NCI-H146 (cell line): ENCODE results near the gene PTPRC.

ENCODE experiments used
- DNase-seq: peaks from one replicate; lab custom pipeline; 2025; lab: John Stamatoyannopoulos, UW

PTPRC gene

DNA sequence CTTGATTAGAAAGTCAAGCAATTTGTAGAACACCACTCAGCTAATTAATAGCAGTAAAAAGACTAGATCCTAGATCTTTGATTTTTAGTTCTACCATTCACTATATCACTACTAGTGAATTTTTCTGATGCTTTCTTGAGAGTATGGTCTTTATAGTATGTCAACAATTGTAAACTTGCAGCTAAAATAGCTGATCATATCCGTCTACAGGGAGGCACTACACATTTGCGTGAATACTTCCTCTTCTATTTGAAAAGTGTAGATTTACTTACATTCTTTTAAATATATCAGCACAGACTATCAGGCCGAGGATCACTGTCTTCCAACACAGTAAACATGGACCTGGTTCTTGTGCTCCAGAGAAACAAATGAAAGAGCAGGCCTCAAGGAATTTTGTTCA is 18.6 kb upstream of the PTPRC start:
- DNase-seq: no peak

DNA sequence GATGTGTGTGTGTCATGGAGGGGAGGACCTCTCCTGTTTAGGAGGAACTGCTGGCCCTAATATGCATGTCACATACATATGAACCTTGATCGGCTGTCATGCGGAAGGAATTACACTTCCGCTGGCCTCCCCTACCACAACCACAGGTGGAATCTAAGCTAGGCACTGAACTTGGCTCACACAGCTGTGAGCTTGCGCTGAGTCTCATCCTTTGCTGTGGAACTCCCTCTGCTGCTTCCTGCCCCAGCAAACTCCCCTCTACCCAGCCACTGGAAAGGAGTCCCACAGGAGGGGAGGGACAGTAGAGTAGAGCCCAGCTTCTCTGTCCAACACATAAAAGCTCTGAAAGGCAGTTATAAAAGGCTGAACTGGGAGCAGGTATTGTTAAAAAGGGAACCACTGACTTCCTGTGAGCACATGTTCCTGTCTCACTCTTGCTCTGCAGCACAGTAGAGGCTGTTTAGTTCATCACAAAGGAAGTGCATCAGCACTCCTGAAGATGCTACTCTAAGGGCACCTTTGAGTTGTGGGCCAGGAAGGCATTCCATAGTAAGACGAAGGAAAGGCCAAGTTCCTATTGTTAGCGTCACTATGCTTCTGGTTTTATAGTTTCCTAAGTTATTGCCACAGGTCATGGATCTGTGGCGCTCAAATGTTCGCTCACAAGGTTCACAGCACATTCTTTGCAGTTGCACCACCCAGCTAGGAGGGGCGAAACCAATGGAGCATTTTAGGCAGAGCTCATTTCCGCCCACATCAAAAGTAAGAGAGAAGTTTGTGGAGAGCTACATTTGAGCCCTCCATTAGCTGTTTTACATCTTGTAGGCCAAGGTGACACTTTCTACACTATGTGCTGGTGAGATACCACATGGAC is 17.7 kb upstream of the PTPRC start:
- DNase-seq: no peak

DNA sequence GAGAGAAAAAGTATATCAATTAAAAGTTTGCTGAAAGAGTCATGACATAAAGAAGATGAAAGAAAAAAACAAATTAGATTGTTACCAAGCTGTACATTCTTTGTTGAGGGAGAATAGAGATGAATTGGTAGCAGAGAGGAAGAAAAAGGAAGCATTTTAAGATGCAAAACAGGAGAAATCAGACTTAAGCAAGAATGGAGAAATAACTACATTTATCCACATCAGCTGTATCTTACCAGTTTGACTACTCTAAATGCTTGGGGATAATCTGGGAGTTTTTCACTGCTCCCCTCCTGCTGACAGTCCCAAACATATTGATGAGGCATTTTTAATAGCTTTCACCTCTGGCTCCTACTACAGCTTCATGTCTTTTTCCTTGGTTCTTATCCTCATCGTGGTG is 16.8 kb upstream of the PTPRC start:
- DNase-seq: no peak

DNA sequence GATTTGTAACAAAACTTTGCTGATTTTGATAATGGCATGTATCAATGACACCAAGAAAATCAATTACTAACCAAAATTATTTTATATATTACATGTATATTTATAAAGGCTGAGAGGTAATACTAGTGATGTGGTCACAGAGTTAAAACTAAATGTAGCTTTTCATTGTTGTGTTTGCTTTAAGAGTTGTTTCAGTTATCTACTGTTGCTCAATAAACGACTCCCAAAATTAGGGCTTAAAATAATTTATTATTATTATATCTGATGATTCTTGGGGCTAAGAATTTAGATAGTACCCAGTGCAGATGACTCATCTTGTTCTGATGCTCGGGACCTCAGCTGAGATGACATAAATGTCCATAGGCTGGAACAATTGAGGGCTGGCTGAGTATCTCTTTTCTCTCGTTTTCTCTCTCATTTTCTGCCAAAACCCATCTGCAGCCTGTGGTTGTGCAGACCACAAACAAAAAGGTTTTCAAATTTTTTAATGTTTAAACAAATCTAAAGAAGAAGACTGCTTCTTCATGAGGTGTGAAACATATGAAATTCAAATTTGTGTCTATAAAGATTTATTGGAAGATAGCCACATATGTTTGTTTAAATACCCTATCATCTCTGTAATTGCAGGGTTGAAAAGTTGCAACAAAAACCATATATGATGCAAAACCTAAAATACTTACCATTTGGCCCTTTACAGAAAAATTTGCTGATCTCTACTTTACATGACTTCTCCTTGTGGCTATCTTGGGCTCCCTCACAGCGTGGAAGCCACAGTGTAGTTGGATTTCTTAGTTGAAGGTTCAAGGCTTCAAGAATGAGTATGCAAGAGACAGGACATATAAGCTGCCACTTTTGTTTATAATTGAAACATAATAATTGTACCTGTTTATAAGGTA is 14.8 kb upstream of the PTPRC start:
- no peak for DNase-seq

DNA sequence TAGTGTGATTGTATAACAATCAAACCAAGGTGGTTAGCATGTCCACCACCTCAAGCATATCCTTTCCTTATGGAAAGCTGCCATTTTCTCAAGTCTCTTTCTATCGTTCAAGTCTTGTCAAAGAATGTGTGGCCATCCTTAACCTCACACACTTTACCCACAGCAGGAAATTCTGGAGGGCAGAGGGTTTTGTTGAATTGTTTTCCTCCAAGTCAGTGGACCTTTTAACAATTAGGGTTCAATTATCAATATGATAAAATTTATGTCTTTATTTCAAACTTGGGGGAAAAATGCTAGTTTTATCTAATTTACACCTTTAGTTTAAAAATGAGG is 14.2 kb upstream of the PTPRC start:
- DNase-seq: no peak

DNA sequence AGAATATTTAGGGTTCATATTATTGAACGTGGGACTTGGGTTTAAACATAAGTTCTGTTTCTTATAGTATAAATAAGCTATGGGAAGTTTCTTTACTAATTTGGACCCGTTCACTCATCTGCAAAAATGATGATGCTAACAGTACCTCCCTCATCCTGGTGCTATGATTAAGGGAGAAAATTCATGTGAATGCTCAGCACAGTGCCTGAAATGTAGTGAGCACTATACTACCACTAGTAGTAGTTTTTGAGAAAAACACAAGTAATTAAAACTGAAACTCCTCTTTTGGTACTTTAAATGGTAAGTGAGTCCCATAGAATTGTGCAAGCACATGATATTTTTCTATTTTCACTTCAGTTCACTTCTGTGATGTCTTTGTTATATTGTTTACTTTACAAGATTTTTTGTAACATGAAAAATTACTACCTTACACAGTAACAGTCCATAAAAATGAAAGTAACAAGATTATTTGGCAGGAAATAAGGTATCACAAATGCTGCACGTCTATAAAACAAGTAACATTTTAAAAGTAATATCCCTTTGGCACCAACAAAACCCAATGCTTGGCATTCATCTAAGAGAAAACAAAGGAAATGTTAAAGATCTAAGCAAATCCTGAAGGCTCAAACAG is 11.3 kb upstream of the PTPRC start:
- no peak for DNase-seq

DNA sequence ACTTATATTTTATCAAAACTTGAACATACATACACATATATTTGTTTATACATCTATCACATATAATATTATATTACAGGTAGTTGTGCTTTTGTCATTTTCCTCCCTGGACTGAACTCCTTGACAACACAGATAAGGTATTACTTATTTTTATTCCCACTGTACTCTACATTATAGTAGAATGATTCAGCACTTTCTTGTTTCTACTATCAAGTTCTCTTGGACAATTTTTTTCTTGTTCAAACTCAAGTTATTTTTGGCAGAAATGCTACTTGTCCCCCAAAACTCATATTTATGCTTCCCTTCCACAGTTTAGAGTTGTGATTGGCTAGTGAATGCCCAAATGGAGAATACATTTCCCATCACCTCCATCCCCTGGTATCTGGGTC is 10.8 kb upstream of the PTPRC start:
- DNase-seq: no peak

DNA sequence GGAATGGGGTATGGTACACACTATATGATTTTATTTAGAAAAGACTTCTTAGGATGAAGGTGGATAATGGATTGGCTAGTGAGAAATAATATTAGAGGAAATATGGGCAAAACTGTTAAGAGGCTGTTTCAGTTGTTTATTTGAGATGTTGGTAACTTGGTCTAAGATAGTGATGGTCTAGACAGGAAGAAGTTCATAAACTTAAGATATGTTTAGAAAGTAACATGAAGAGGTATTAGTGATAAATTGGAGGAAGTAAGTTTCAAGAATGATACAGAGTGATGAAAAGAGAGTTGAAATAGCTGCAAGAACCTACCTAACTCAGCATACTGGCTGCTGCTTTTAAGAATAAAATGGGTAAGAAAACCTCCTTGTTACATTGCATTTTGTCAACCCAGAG is 9.2 kb upstream of the PTPRC start:
- no peak for DNase-seq

DNA sequence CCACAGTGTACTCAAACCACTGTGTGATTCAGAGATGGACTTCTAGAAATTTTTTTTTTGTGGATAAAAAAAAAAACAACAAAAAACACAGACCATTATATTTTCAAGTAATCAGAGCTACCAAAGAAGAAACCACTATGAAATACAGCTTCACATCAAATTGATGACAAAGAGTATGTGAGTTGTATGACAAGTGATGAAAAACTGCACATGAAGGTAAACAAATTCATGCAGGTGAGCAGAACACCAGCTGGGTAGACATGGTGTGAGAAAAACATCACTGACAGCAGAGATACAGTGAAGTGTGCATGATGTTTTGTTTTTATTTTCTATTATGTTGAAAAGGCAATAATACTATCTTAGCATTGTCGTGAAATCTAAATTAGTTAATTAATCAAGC is 8.0 kb upstream of the PTPRC start:
- DNase-seq: no peak

DNA sequence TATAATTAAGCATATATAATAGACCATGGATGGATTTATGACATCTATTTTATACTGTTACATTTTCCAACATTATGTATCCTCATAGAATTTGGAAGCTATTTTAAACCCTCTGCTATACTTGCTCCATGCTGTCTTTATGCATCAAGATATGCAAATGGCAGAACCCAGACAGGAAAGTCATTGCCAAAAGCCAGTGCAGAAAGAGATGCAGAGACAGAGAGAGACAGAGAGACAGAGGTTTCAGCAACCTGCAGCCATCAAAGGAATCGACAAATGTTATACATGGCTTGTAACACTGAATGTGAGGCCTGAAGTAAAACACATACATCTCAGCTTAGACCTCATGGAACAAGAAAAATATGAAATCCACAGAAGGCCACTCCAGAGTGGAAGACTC is 7.5 kb upstream of the PTPRC start:
- no peak for DNase-seq

DNA sequence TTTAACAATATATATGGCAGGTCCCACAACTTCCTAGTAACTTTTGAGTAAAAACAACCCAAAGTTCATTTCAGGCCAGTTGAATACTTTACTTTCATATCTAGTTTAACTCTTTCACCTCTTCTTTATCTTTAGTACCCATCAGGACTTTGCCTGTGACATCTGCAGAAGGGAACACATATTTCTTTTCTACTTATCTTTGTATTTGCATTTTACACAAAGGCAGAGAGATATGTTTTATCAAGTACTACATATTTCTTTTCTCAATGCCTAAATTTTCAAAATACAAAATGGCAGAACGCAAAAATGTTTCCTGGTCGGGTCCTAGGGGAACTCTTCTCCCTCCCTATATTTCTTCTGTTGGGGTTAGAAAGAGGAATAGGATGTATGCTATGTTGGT is 6.8 kb upstream of the PTPRC start:
- DNase-seq: no peak

DNA sequence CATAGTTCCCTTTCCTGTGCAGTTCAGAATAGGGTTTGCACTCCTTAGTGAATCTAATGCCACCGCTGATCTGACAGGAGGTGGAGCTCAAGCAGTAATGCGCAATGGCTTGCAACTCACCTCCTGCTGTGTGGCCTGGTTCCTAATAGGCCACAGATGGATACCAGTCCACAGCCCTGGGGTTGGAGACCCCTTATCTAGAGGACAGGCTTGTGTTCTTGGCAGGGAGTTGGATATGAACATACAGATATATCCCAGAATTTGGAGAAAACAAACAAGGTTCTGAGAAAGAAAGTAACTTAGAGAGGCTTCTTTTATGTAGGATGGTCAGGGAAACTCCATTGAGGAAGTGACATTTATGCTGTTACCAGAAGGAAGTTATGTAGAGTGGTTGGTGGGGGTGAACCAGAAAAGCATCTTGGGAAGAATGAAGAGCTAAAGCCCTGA is 5.1 kb upstream of the PTPRC start:
- no peak for DNase-seq

DNA sequence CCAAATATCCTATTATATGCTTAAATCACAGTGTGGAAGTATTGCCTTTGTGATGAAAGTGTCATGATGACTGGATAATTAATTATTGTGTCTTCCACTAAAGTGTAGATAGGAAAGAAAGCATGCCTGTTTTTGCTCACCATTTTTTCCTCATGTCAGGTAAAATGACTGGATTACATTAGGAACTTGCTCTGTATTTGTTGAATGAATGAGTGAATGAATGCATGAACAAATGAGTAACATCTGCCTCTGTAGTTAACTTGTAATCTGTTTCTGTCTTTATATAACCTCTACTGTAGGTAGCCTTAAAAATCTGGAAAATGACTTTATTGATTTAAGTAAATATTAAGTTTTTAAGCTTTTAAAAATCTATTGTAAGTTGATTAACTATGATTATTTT is 2.9 kb upstream of the PTPRC start:
- DNase-seq: no peak

DNA sequence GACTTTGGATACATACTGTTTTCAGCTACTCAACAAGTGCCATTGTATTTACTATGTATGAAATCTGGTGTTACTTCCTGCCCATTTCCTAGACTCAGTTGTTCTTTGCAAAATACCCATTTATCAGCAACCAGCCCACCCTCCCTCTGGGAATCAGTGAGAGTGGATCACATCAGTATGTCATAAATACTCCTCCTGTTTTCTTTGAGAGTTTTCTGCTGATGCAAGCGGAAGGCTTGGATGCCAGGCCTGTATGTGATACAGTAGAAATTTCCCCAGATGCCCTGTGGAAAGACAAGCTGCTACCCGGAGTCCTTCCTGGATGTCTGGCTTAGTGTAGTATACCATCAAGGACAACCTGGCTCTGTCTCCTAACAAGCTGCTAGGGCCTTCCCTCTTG is 2.4 kb upstream of the PTPRC start:
- no peak for DNase-seq

DNA sequence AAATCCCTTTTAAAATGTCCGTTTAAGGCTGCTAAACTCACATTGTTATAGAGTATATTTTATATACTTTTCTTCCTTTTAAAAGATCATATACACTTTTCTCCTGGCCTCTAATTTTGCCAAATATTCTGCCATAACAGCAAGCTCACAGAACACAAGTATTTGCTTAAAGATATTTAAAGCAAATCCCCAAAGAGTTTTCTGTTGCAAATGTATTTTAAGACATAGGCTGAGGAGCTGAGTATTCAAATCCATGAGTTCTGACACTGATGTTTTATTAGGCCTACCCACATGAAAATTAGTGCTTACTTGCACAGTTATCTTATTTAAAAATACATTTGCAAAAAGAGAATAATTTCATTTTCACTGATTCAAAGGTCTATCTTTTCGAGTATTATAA is 1.7 kb upstream of the PTPRC start:
- DNase-seq: no peak

DNA sequence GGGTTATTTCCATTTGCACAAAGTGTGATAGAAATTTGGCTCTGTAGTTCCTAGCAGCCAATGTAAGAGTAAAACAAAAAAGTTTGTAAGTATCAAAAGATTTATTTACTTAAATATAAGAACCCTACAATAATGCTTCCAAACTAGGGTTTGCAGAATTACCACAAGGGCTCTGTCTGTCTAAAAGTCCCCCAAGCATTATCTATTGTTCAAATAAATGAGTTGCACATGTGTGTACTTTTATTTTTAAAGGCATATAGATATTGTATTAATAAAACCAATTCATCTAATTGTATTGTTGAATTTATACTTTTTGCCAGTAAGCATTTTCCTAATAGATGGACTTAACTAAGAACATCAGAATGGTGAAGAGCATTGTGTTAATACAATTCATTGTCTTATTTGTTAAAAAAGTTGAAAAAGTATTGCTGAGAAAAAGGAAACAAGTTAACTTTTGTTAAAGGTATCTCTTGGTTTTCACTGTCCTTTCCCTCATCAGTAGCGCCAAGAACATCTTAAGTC is 863 bp upstream of the PTPRC start:
- DNase-seq: no peak

DNA sequence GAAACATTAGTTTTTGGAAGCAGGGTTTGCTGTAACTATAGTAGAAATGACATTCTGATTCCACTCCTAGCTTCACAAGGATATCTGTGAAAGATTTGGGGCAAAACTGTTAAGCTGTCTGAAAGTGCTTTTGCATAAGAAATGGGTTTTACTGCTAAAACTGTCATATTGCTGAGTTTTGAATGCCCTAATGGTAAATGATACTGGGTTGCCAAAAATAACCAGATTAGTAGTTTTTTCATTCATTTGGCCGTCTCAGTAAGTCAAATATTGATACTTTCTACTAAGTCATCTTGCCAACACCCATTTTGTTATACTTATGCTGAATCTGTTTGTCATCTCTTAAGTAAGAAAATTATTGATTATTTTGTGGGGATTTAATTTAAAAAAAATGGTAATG is 399 bp upstream of the PTPRC start:
- no peak for DNase-seq

DNA sequence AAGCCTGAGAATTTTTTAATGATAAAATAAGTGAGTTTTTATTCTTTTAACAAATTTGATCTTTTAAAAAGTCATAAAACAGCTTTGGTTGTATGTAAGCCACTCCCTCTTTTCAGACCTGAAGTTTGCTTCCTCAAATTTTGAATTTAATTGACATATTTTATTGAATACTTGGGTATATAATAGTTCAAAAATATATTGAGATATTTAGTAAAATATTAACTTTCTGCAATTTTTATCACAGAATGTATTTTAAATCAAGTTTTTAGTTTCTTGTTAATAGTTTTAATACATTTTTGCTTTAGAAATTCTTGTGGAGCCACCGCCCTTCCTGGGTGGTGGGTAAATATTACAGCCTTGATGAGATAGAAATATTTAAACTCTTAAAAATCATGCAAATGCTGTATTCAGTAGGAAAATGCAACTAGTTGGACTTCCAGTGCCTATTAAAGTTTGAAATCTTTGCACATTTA is 867 bp downstream of the PTPRC start:
- no peak for DNase-seq

DNA sequence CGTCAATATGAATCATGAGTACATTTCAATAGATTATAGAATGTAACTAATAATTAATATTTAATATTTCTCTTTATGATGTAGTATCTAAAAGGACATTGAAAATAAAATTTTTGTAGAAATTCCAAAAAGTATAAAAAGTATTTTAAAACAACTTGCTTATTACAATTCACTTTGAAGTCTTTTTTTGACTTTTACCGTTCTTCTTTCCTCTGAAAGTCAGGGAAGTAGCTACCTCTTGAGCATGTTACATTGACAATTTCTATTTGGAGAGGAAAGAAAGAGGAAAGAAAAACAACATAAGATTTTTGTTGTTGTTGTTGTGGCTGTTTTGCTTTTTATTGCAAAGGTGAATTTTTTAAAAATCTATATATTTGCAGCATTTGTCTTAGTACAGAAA is 1.3 kb downstream of the PTPRC start:
- no peak for DNase-seq

DNA sequence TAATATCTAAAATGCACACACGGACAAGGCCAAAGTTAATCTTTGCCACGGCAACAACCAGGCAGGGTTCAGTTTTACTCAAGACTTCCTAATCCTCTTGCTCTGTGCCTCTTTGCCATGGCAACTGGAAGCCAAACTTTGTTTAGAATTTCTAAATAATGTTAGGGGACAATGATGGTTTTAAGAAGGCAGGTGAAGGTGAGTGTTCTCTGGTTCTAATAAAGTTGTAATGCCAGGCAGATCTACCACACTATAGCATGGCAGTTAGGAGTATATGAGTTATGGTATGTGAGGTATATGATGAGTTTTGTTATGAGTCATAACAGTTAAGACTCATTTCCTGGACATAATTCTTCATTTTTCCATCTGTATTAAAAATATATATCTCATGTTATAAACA is 2.7 kb downstream of the PTPRC start:
- DNase-seq: no peak

DNA sequence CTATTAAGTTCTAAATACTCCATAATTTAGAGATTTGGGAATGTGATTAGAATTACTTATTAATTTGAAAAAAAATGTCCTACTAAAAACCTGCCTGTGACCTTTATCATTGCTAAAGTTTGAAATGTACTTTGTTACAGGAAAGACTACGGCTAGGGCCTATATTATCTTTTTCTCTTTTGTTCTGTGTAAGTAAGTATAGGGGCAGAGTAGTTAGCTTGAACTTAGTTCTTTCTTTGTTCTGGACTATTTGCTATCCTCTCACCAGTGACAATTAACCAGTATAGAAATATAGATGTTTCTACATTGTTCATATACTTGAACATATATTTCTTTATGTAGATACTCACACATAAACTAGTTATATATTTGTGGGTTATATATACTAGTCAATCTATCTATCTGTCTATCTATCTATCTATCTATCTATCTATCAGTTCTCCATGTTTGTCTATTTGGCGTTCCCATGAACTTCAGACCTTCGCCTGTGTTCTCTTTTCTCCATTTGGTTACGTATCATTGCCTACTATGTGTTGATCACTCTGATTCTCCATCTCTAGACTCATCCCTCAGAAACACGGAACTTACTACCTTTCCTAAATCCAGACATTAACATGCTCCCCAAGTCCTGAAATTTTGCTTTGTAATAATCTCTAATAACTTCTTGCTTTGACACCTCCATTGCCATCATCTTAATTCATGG is 3.3 kb downstream of the PTPRC start:
- DNase-seq: no peak

DNA sequence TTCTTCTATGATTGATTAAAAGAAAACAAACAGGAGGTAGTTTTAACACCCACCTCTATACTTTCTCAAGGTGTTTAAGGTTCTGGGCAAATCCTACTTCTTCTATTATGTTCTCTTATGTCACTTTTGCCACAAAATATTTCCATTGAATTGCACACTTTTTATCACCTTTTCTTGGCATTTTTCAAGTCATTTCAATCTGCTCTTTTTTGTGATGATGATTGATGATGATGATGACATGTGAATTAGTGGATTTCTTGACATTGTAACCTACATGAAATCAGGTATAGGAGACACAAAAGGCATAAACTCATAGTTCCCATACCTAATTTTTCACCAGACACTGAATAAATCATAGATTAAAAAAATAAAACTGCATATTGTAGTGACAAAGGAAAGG is 4.1 kb downstream of the PTPRC start:
- DNase-seq: no peak
